ENCODE data around the gene SCGB1A1. TPM values are rescaled to one million over a fixed set of nuclear protein-coding genes. Genes with fewer than 3 reads are reported as not detected.

Gene SCGB1A1
- total and polyA plus RNA-seq, 9 donors: 1.8 to 11.6 TPM; not detected in 7

DNA sequence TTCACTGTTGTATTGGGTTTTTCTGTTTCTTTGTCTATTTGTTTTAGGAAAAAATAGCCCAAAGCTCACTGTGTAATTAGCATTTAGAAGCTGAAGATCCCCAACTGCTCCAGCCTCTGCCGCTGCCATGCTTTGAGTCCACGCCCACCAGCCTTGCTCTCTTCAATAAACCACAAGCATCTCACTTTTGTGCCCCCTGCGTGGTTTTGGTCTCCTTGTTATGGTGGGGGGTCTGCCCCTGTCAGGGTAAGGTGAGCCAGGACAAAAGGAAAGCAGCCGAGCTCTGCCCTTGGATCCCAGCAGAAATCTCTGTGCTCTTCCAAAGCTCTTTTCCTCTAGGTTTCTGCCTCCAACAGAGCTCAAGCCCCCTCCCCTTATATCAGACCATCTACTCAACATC is 4.2 kb downstream of the SCGB1A1 start:
- no peak for DNase-seq
- Histone ChIP-seq H3K27ac (no peak overlapping the region), H3K36me3 (no peaks in the 10 kb centered on the region), H3K4me3 (no peak overlapping the region), H3K9me3 (no peaks in the 10 kb centered on the region), H3K27me3 (no peaks in the 10 kb centered on the region), H3K4me1 (ENCODE audit: insufficient read depth) (peaks cover 15% of the 10 kb centered on the region)
- TF ChIP-seq, protein P1, sequence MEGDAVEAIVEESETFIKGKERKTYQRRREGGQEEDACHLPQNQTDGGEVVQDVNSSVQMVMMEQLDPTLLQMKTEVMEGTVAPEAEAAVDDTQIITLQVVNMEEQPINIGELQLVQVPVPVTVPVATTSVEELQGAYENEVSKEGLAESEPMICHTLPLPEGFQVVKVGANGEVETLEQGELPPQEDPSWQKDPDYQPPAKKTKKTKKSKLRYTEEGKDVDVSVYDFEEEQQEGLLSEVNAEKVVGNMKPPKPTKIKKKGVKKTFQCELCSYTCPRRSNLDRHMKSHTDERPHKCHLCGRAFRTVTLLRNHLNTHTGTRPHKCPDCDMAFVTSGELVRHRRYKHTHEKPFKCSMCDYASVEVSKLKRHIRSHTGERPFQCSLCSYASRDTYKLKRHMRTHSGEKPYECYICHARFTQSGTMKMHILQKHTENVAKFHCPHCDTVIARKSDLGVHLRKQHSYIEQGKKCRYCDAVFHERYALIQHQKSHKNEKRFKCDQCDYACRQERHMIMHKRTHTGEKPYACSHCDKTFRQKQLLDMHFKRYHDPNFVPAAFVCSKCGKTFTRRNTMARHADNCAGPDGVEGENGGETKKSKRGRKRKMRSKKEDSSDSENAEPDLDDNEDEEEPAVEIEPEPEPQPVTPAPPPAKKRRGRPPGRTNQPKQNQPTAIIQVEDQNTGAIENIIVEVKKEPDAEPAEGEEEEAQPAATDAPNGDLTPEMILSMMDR (IDR thresholded peaks at IDR 0.05): no peak
- TF ChIP-seq POLR2A (IDR thresholded peaks at IDR 0.05) (no peak), EP300 (IDR thresholded peaks at IDR 0.05) (no peak)
- 81 to 90% (median 83%) methylated on average over 4 of the region's 4 CpGs for WGBS, 3 donors
- intact Hi-C loops (cut with DNase I): loop anchor here in 1 of 4 donors (10.0 kb wide), 1 partner anchor 272 kb away; no protein-coding TSS in a partner anchor

DNA sequence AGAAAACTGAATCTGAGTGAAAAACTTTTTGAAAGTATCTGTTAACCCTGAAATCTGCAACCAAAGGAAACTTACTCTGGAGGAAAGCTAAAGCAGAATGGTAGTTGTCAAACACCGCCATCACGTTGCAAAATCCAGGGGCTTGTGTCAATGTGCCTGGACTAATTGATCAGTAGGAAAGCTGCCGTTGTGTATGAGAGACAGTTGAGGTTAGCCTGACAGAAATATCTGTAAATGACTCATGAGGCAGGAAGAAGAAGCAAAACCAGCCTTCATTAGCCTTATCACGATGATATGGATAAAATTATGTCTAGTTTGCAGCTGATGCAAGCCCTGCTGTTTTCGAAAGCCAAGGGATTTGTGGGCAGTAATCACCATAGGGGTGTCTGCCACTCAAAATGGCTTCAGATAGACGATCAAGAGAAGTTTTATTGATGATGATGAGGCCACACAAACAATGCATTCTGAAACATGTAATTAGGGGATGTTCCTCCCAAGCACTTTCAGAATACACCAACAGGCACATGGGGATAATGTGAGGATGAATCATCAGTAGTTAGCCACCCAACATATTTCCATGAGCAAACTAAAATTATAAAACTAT is 8.9 kb downstream of the SCGB1A1 start:
- H3K4me3 ChIP-seq: no peak overlapping the region
- H3K27ac ChIP-seq: no peak overlapping the region
- TF ChIP-seq, protein P1 (IDR thresholded peaks at IDR 0.05): no peak
- TF ChIP-seq POLR2A (IDR thresholded peaks at IDR 0.05) (no peak), EP300 (IDR thresholded peaks at IDR 0.05) (no peak)

DNA sequence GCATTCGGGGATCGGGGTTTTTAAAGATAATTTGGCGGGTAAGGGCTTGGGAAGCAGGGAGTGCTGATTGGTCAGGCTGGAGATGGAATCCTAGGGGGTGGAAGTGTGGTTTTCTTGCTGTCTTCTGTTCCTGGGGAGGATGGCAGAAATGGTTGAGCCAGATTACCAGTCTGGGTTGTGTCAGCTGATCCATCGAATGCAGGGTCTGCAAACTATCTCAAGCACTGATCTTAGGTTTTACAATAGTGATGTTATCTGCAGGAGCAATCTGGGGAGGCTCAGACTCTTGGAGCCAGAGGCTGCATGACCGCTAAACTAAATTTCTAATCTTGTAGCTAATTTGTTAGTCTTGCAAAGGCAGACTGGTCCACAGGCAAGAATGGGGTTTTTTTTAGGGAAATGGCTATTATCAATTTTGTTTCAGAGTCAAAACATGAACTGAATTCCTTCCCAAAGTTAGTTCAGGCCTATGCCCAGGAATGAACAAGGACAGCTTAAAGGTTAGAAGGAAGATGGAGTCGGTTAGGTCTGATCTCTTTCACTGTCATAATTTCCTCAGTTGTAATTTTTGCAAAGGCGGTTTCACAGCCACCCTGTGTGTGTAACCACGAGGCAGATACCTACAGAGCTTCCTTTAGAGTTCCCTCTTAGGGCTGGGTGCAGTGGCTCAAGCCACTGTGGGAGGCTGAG is 10.2 kb downstream of the SCGB1A1 start:
- intact Hi-C loops (cut with DNase I): loop anchor here in 1 of 4 donors (10.0 kb wide), 1 partner anchor 266 kb away; no protein-coding TSS in a partner anchor
- WGBS, 3 donors: 49 to 58% (median 53%) methylated on average over 8 of the region's 8 CpGs
- Histone ChIP-seq H3K9me3 (no peaks in the 10 kb centered on the region), H3K4me3 (no peak overlapping the region), H3K36me3 (no peaks in the 10 kb centered on the region), H3K27me3 (no peaks in the 10 kb centered on the region), H3K4me1 (ENCODE audit: insufficient read depth) (peaks cover 7% of the 10 kb centered on the region), H3K27ac (no peak overlapping the region)
- TF ChIP-seq POLR2A (IDR thresholded peaks at IDR 0.05): no peak
- TF ChIP-seq EP300 (IDR thresholded peaks at IDR 0.05): no peak
- TF ChIP-seq, protein P1 (IDR thresholded peaks at IDR 0.05): no peak
- DNase-seq: no peak

More for the DNA sequence above, 8.9 kb downstream of the SCGB1A1 start:
- Histone ChIP-seq H3K36me3 (no peaks in the 10 kb centered on the region), H3K27me3 (no peaks in the 10 kb centered on the region), H3K9me3 (no peaks in the 10 kb centered on the region), H3K4me1 (ENCODE audit: insufficient read depth) (peaks cover 2% of the 10 kb centered on the region)
- DNase-seq: no peak
- 45 to 49% (median 47%) methylated on average over 6 of the region's 6 CpGs for WGBS, 3 donors
- intact Hi-C loops (cut with DNase I): loop anchor here in 1 of 4 donors (10.0 kb wide), 1 partner anchor 267 kb away; no protein-coding TSS in a partner anchor

DNA sequence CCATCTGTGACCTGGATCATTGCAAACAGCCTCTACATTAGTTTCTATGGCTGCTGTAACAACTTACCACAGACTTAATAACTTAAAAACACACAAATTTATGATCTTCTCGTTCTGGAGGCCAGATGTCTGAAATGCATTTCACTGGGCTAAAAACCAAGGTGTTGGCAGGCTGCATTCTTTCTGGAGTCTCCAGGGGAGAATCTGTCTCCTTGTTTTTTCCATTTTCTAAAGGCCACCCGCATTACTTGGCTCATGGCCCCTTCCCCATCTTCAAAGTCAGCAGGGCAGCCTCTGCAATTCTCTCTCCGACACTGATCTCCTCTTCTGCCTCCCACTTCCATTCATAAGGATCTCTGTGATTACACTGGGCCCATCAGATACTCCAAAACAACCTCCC is 11.6 kb downstream of the SCGB1A1 start:
- Histone ChIP-seq H3K27me3 (no peaks in the 10 kb centered on the region), H3K36me3 (no peaks in the 10 kb centered on the region), H3K9me3 (no peaks in the 10 kb centered on the region), H3K4me3 (no peak overlapping the region), H3K4me1 (ENCODE audit: insufficient read depth) (peaks cover 10% of the 10 kb centered on the region), H3K27ac (no peak overlapping the region)
- no peak for DNase-seq
- intact Hi-C loops (cut with DNase I): loop anchor here in 1 of 4 donors (5.0 kb wide), 1 partner anchor 112 kb away; no protein-coding TSS in a partner anchor
- WGBS, 3 donors: 45 to 65% (median 48%) methylated on average over 3 of the region's 3 CpGs
- TF ChIP-seq, protein P1 (IDR thresholded peaks at IDR 0.05): no peak

Measured in ovary (tissue), 9 donors.